ENCODE results near the gene DNAH3.

DNA sequence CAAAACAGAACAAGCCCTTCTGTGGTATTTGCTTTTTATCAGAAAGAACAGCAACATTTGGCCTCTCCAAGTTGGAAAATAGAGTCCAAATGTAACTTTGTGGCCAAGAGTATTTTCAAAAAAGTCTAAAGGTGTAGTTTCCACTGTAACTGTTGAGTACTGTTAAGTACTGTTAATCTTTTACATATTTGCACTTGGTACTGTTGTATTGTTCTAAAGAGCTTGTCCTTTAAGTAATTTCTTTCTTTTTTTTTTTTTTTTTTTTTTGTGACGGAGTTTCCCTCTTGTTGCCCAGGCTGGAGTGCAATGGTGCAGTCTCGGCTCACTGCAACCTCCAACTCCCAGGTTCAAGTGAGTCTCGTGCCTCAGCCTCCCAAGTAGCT is 29.3 kb upstream of the DNAH3 start:
- TF ChIP-seq, protein P1, sequence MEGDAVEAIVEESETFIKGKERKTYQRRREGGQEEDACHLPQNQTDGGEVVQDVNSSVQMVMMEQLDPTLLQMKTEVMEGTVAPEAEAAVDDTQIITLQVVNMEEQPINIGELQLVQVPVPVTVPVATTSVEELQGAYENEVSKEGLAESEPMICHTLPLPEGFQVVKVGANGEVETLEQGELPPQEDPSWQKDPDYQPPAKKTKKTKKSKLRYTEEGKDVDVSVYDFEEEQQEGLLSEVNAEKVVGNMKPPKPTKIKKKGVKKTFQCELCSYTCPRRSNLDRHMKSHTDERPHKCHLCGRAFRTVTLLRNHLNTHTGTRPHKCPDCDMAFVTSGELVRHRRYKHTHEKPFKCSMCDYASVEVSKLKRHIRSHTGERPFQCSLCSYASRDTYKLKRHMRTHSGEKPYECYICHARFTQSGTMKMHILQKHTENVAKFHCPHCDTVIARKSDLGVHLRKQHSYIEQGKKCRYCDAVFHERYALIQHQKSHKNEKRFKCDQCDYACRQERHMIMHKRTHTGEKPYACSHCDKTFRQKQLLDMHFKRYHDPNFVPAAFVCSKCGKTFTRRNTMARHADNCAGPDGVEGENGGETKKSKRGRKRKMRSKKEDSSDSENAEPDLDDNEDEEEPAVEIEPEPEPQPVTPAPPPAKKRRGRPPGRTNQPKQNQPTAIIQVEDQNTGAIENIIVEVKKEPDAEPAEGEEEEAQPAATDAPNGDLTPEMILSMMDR (IDR thresholded peaks at IDR 0.05) = no peak
- no peak for TF ChIP-seq POLR2A (IDR thresholded peaks at IDR 0.05)

Measured in testis (tissue), 2 donors.